Activated naive CD8-positive, alpha-beta T cell treated with anti-CD3 and anti-CD28 coated beads, Interleukin-2, amount 50 U/mL, for 16 hours (primary cell): ENCODE measurements around the gene KIF23.
"Not testable (repeated sequence)": the region's sequence is repeated elsewhere in the genome, so short reads cannot be mapped to it uniquely, and the experiment has no call there.

ENCODE experiments used
- DNase-seq: peaks from one replicate; pipeline ENCODE4 v3.0.0-alpha.2; 2020; ENCODE audit warnings: low read depth, low spot score

KIF23 gene

DNA sequence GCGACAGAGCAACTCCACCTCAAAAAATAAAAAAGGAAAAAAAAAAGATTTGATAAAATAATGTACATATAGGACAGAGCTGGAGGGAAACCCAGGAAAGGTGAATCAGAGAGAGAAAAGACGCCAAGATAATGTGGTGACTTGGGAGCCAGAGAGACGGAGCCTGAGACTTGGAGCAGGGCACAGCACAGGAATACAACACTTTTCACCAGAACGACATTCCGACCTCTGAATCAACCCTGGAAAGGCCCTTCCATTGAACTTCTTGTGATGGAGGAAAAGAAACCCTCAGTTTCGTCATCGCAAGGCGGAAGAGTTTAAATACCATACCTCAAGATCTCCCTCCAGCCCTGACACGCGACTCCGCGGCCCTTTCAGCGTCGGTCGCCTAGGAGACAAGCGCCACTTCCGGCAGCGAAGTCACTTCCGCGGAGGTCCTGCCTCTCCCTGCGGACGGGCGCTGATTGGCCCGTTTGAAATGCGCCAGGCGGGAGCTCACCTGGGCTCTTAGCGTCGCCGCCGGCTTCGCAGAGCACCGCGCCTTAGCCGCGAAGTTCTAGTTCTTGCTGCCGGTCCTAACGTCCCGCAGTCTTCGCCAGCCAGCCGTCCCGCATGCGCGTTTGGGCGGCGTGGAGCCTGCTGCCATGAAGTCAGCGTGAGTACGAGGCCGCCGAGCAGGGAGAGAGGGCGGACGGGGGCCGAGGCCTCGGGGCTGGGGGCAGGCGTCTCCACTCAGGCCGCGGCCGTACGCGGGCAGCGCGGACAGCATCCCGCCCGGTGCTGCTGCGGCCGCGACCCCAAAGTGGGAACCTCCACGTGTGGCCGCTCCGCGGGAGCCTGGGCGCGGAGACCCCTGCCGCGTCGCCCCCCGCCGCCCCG, at the start of gene KIF23:
TSS of gene KIF23 (plus strand) at position 528 of the 879 bp plus-strand sequence. CDS start at position 645, 117 bp downstream.
- peak; percentile 80 for DNase-seq

DNA sequence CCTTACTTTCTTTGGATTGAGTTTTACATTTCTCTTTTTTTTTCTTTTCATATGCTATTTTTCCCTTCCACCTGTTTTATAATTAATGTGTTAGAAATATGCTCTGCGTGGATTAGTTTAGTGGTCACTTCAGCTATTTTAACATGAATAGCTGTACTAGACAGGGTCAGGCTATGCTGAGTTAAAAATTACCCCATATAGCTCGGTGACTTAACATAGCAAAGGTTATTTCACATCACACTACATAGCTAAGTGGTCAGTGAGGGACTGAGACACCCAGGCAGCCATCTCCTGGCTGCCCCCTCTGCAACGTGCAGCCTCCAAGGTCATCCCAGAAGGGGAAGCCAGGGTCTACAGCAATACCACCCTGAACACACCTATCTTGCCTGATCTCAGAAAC, 46.9 kb upstream of the KIF23 start:
- DNase-seq, result no peak

DNA sequence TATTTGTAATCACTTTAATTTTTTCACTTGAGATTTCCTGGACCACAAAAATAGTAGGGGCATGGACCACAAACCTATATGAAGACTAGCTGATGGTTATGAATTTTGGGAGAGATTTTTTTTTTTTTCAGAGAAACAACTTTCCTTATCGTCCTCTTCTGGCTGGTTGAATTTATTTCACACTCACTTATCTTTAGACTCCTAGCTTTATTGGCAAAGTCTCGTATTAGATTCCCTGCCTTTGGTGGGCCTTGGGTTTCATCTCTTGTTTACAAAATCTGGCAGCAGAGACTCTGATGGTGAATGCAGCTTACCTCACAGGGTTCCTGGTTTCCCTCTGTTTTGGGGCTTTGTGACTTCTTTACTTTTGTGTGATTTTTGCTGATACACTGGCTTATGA, 44.5 kb upstream of the KIF23 start:
- no peak for DNase-seq

DNA sequence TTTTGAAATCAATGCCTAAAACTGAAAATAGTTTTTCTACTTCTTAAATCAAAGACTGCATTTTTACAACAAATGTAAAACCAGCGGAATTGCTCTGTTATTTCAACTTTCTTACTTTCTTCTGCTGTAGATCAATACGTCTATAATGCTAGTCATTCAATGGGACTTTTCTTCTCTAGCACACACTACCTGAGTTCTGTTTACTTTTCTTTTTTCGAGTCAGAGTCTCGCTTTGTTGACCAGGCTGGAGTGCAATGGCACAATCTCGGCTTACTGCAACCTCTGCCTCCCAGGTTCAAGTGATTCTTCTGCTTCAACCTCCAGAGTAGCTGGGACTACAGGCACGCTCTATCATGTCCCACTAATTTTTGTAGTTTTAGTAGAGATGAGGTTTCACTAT, 40.7 kb upstream of the KIF23 start:
- DNase-seq, result no peak

DNA sequence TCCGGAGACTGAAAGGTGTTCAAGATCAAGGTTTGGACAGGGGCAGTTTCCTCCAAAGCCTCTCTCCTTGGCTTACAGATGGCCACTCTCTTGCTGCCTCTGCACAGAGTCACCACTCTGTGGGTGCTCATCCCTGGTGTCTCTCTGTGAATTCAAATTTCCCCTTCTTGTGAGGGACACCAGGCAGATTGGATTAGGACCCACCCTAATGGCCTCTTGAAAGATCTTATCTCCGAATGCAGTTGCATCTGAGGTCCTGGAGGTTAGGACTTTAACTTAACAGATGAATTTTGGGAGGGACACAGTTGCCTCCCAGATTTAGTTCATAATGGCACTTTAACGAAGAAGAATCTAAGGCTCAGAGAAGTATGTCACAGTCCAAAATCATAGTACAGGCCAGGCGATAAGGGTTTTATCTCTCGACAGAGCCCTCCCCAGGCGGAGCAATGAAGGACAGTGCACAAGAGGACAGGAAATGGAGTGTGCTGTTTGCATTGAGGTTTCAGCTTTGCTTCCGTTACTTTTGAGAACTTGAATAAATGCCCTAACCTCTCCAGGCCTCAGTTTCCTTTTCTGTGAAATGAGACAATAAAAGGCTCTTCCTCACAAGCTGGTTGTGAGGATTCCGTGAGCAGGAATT, 38.9 kb upstream of the KIF23 start:
- no peak for DNase-seq

DNA sequence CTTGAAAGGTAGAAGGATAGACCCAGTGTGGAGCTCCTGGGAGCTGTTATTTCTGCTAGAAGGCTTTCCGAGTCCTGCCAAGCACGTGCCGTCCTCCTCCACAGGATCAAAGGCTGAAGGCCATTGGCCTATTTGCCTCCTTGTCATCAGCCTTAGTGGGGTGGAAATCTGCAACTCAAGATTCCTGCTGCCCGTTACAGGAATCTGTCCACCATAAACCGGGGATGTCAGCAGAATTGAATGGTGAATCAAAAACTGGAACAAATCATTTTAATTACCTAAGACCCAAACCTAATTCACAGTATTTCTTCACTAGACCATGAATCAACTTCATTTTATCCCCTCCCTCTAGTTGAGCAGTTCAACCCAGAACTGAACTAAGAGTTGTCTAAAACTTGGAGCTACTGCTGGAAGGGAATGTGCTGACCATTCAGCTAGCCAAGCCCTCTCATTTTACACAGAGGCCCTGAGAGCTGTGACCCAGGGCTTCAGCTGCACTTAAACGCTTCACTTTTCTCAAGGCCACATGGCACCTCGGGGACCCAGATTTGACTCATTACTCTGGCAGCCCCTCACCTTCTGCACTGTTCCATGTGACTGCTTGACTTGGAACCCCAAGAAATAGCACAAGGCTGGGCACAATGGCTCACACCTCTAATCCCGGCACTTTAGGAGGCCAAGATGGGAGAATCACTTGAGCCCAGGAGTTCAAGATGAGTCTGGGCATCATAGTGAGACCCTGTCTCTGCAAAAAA, 36.8 kb upstream of the KIF23 start:
- no peak for DNase-seq

DNA sequence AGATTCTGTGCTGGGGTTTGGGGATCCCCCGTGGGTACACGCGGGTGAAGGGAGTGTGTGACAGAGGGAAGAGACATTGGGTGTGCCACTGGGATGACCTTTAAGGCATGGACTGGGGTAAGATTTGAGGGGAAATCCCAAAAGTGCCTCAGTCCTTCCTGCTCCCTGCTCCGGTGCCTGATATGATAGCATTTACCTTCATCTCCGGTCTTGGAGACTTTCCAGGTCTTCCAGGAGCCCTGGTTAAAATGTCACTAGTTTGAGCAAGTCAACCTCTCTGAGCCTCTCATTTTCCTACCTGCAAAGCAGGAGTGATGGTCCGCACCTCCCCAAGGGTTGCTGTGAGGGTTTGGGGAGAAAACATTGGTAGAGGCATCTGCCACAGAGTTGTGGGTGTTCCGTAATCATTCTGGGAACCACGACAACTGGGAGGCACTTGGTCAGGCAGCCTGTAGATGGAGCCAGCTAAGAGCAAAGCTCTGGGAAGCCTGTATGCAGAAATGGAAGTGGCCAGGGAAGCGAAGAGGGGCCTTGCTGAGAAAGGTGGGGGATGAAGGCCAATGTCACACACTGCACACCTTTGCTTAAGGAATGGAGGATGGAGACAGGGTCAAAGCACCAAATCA, 33.9 kb upstream of the KIF23 start:
- no peak for DNase-seq

DNA sequence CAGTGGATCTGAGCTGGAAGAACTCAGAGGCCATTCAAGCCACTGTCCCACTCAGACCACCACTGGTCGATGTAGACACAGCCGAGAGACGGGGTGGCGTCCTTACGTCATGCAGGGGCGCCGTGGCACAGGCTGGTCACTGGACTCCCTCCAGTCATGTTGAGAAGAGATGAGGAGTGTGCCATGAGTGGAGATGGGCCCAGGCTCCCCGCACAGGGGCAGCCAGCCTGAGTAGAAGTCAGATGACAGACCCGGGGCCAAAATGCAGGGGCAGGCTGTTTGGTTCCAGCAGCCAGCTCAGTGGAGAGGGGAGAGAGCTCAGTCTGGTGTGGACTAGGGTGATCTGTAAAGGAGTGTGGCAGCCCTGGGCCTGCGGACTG, 33.4 kb upstream of the KIF23 start:
- DNase-seq, result no peak

DNA sequence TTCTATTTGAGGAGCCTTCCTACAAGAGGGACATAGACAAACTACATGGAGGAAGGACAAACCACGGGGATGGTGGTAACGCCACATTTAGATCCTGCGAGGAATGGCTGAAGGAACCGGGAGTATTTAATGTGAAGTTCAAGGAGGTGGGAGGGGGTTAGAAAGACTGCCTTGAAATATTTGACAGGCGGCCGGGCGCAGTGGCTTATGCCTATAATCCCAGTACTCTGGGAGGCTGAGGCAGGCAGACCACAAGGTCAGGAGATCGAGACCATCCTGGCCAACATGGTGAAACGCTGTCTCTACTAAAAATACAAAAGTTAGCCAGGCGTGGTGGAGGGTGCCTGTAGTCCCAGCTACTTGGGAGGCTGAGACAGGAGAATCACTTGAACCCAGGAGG, 32.0 kb upstream of the KIF23 start:
- not testable (repeated sequence) for DNase-seq

DNA sequence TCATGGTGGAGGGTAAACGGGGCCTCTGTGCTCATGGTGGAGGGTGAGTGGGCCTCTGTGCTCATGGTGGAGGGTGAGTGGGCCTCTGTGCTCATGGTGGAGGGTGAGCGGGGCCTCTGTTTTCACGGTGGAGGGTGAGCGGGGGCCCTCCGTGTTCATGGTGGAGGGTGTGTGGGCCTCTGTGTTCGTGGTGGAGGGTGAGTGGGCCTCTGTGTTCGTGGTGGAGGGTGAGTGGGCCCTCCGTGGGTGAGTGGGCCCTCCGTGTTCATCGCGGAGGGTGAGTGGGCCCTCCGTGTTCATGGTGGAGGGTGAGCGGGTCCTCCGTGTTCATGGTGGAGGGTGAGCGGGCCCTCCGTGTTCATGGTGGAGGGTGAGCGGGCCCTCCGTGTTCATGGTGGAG, 30.1 kb upstream of the KIF23 start:
- not testable (repeated sequence) for DNase-seq

DNA sequence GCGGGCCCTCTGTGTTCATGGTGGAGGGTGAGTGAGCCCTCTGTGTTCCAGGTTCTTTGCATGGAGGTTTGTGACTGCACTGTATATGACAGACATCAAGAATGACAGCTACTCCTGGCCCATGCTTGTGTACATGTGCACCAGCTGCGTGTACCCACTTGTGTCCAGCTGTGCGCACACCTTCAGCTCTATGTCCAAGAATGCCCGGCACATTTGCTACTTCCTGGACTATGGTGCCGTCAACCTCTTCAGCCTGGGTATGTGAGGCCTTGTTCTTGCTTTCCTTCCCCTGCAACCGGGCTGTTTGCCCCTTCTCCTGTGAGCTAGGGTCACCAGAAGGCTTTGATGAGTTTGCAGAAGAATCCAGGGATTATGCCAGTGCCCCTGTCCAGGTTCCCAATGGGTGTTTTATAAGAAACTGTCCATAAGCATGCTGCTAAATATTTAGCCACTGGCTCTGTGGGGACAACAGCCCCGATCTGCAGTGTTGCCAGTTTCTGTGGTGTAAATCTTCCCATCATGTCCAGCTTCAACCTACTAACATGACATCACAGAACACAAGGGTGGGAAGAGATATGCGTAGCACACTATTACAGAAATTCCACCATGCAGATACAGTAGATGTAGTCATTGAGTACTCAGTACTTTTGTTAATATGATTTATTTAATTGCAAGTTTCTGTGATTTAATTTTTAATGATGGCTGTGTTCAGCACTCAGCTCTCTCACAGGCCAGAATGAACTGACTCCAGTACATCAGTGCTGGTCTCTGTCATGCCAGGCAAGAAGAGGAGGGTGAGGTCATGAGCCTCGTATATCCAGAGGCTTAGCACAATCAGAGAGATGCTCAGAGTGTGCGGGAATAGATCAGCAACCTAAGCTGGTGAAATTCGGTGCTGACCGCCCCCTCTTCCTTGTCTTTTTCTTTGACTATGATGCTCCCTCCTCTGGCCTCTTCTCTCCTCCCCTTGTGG, 29.2 kb upstream of the KIF23 start:
- DNase-seq, result no peak

DNA sequence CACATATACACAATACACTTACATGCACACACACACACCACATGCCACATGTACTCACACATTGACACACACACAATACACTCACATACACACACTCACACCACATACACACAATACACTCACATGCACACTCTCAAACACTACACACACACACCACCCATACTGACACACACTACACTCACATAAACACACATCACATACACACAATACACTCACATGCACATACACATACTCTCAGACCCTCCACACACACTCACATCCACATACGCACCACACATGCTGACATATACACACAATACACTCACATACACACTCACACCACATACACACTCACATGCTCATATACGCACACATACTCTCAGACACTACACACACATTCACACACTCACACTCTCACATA, 28.3 kb upstream of the KIF23 start:
- DNase-seq, result no peak

DNA sequence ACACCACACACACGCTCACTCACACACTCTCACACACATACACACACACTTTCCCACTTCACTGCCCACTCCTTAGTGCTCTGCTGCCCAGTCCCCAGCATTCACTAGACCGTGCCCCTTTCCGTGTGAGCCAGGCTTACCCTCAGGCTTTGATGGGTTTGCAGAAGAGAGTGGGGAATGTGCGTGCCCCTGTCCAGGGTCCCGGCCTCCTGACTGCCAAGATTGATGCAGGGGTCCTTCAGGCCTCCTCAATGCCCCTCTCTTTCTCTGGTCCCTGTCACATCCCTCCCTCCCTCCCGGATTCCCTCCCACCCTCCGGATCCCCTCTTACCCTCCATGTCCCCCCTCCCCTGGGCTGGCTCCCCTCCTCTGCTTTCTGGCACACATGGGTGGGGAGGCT, 27.9 kb upstream of the KIF23 start:
- no peak for DNase-seq

DNA sequence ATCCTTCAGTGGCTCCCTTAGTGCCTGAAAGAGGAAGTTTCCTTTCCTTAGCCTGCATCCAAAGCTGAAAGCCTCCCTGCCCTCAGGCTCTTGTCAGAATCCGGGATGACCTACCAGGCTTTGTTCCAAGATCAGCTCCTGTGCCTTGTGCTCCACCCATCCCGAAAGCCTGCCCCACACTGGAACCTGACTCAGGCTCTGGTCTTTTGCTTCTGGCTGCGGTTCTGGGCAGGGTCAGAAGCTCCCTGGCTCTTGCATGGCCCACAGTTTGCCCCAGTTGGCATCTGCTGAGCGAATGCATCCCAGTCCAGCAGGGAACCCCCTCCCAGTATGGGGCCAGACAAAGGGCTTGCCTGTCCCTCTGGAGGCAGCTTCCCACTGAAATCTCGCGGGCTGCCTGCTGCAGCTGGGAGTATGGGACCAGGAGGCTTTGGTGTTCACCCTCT, 25.9 kb upstream of the KIF23 start:
- no peak for DNase-seq

DNA sequence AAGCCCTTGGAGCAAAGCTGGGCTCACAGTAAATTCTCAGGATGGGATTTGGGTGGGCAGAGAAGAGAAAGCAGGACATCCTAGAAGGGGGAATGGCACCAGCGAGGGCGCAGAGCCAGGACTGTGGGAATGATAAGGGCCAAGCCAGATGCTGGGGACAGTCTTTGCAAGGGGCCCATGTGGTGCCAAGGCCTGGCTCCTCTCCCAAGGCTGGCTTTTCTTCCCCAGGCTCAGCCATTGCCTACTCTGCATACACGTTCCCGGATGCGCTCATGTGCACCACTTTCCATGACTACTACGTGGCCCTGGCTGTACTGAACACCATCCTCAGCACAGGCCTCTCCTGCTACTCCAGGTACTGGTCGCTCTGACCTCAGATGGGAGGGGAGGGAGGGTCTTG, 24.7 kb upstream of the KIF23 start:
- DNase-seq, result no peak

DNA sequence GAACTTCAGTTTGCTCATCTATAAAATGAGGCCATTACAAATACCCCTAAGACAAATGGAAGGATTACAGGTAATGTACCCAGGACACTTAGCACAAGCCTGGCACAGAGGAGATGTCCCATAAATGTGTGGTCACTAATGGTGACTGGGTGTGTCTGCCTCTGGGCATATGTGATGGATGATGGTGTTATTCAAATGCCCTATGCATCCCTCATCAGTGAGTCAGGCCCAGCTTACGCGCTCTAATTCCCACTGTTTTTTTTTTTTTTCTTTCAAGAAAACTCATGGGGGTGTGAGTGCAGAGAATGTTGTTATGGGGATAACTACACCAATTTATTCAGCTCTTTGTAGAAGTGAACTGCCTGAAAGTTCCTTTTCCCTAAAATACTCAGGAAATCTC, 23.6 kb upstream of the KIF23 start:
- no peak for DNase-seq

DNA sequence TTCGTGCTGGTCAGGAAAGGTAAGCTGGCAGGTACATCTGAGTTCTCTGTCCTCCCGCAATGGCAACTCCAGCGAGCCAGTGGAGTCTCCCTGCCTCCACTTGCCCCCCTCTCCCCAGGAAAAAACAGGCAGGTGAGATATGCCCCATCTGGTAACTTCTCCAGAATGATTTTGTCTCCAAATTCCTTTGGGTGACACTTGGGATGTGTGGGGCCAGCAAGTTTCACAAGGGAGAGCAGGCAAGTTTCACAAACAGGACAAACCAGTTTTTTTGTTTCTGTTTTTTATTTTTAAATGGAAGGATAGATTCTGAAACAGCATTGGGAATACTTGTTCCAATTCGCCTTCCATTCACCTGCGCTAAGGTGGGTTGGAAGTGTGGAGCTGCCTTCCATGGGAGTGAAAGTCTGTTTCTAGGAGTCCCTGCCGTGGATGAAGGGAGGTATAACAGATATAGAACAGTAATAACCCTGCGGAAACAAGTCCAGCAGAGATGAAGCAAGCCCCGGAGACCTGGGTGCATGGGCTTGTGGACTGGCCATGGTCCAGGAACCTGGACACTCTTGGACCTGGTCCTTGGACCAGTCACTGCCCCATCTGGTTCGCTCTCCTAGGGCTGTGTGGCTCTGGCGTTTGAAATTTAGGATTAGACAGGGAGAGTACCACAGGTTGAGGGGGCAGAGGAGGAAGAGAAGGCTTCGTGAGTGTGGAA, 22.9 kb upstream of the KIF23 start:
- DNase-seq, result no peak

DNA sequence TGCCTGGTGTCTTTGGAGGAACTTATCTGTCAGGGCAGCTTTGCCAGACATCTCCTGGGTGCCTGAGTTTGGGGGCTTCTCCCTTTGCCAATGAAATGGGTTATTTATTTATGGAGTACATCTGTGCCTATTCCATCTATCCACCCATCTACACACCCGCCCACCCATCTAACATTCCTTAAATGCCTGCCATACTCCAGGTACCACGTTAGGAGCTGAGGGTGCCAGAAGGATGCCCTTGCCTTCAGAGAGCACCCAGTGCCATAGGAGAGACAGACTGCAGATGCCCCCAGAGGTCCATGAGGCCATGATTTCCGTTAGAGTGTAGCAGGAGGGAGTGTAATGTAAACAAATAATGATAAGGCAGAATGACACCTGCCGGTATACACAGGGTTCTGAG, 21.8 kb upstream of the KIF23 start:
- DNase-seq, result no peak

DNA sequence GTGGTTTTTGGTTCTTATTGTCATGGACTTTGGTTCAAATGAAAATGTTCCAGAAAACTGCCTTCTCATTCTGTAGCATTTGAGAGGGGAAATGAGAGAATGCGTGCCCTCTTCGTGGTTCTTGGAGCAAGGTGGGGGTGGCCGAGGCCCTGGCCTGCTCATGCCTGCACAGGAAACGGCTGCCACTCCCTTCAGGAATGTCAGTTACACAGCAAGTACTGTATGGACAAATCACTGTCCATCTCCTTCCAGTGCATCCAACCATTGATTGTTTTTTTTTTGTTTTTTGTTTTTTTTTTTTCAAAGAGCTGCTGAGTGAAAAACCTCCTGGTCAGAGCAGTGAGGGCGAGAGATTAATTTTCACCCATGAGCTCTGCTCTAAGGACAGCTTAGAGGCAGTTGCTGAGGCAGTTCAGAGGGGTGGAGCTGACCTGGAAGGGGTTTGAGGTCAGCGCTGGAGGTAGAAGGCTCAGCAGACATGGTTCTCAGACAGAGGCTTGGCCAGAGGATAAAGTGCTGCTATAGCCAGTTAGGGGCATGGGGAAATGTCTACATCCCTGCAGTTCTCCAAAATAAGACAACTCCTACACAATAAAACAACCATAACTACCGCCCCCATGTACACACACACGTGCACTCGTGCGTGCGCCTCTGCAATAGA, 20.2 kb upstream of the KIF23 start:
- DNase-seq, result no peak
